ENCODE results near the gene FCN2.
"Not testable (repeated sequence)": the region's sequence is repeated elsewhere in the genome, so short reads cannot be mapped to it uniquely, and the experiment has no call there.

The FCN2 gene

DNA sequence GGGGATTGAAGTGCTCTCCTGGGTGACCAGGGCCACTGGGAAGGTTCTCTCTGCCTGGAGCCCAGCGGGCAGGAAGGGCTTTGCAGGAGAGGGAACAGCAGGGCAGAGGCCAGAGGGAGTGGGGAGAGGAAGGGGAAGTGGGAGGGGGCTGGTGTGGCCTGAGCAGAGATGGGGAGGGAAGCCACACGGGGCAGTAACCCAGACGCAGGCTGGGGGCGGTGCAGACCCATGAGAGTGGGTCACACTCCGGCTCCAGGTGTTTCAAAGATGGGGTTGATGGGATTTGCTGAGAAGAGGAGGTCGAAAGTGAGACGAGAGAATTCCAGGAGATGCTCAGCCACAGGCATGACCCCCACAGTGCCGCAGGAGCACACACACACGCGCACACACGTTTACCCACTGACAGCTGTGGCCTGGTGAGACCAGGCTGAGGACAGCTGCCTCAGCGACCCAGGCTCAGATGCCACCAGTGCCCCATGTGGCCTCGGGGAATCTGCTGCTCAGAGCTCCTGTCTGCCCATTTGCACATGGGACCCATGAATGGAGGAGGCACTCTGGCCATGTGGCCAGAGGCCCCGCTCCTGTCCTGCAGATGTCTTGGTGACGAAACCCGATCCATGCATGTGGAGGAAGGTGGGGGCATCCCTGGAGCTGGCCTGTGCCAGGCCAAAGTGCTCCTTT is 32.7 kb upstream of the FCN2 start:
- DNase-seq = no peak

- DNase-seq = no peak
These were observed 32.1 kb upstream of the FCN2 start for GRCh38 chr9:134848504-134848903.

GRCh38 chr9:134850611-134851010 is 30.0 kb upstream of the FCN2 start:
- DNase-seq = peak; percentile 15

GRCh38 chr9:134851020-134851419 is 29.6 kb upstream of the FCN2 start:
- peak; percentile 39 for DNase-seq

DNA sequence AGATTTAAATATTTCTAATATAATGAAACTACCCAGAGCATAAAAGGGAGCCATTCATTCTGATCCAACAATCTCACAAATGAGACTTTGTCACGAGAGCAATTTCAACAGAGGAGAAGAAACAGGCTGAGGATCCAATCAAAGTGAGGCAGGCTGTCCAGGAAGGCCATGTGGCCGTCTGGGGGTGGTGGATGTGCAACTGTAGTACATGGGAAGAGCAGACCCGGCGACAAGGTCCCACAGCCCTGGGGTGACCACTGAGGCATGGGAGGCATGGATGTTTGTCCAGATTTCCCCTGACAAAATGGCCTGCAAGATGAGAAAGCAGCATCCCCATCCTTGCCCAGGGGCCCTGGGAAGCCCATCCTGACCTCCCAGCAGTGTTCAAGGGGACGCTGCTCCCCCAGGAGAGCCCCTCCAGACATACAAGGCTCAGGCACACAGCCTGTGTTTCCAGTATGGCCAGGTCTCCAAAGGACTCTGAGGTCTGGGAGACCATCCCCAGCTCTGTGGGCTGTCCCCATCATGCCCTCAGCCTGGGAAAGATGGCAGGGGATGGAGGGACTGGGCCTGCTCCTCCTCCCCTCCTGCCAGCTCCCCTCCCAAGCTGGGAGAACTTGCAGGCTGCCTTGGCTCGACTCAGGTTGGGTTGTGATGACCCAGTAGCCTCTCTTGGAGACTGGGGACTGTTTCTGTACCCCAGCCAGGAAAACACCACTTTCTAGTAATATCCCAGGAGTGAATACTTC is 27.5 kb upstream of the FCN2 start:
- DNase-seq = peak; percentile 31

DNA sequence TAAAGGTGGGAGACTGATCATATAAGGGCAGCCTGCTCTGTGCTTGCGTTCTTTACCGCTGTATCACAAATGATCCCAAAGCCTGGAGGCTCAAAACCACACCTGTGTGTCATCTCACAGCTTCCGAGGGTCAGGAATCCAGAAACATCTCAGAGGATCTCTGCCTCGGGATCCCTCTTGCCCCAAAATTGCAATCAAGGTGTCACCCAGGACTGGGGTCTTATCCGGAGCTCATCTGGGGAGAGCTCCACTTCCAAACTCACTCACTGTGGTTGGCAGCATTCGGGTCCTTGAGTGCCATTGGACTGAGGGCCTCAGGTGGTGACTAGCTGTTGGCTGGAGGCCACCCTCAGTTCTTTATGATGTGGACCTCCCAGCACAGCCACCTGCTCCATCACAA is 26.7 kb upstream of the FCN2 start:
- DNase-seq = peak; percentile 21

- peak; percentile 12 for DNase-seq
These were observed 26.0 kb upstream of the FCN2 start for GRCh38 chr9:134854541-134854981.

DNA sequence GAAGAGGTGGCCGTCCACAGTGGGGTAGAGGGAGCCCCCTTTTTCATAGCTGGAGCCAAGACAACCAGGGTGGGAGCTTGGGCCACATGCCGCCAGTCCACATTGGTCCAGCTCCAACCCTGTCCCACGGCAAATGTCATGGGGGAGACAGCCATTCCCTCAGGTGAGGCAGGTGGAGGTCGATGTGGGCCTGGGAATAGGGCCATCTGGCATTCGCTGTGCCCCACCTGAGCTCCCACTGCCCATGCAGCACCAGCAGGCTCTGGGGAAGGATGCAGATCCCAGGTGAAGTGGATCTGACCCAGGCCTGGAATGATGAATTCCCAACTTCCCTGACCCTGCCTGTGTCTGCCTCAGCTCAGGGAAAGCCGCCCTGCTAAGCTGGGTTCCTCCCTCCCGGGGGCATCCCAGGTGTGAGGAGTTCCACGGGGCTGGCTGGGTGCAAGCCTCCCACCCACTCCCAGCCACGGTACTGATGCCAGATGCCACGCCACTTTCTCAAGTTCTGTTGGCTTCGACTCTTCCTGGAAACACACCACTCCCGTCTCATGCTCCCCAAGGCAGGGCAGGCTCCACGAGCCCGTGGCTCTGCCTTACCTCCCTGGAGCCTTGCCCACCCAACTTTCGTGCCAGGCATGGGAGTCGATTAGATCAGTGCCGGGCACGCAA is 25.2 kb upstream of the FCN2 start:
- DNase-seq = peak; percentile 34

DNA sequence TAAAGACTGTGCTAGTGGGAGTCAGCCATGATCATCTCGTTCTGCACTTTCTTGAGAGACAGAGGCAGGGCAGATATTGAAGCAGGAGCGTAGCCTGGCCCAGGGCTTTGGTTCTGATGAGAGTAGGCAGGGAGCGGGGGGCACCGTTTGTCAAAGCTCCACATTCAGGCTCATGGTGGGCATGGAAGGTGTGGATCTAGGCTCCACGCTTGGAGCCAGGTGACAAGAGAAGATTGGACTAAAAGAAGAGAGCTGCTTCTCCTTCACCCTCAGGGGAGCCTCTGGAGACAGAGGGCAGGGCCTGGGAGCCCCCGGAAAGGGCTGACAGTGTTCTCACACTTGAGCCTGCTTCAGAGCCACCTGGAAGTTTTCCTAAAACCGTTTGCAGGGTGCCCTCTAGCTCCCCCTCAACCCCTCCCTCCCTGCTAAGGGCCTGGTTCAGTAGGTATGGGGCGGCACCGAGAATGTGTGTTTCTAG is 24.7 kb upstream of the FCN2 start:
- DNase-seq = peak; percentile 30

- not testable (repeated sequence) for DNase-seq
These were observed 23.2 kb upstream of the FCN2 start for GRCh38 chr9:134857451-134857850.

DNA sequence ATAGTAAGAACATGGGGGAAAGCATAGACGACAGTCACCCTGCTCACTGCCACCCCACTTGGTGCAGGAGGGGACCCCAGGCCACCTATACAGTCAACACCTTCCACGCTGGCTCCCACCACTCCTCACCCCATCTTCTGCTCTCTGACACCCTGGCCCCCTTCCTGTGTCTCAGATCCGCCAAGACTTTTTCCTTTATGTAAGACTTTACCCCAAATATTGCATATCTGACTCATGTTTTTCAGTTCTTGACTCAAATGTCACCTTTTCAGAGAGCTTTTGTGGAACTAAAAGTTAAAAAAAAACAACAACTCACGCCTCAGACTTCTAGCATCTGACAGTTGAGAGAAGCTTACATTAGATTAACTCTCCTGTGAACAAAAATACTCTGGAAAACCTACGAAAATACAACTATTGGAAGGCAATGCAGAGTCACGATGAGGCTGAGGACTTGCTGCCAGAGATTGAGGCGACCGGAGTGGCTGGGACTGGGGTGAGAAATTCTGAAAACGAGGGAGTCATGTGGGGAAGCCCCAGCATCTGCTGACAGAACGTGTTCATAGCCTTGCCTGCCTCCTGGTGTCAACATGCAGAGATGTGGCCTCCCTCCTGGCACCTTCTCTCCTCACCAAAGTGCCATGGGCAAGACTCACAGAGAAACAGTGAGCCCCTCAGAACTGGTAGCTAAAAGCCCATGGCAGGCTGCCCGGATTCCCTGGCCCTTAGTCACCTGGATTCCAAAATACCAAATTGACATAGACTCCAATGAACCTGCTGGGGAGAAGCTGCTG is 22.4 kb upstream of the FCN2 start:
- no peak for DNase-seq

- no peak for DNase-seq
These were observed 20.1 kb upstream of the FCN2 start for GRCh38 chr9:134860510-134860909.

- DNase-seq = no peak
These were observed 18.8 kb upstream of the FCN2 start for GRCh38 chr9:134861595-134862334.

DNA sequence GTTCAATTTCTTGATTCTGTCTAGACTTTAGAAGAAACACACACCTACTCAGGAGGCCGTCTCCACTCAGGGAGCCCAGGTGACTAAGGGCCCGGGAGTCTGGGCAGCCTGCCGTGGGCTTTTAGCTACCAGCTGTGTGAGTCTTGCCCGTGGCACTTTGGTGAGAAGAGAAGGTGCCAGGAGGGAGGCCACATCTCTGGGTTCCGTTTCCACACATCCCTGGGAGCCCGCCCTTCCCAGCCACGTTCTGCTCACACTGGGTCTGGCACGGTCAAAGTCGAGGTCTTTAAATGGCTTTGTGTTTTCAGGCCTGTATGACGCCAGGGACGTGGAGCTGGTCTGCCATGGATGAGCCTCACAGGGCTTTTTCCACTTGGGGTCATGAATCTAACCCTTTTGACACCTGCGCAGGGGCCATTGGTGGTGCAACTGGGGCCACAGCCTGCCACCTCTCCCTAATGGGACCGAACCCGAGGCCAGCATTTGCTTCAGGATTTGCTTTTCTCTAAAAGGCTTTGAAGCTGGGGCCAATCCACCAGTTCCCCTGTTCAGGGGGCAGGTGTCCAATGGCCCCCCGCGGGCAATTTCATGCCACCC is 17.2 kb upstream of the FCN2 start:
- no peak for DNase-seq

- DNase-seq = no peak
These were observed 16.4 kb upstream of the FCN2 start for GRCh38 chr9:134863941-134864820.

- no peak for DNase-seq
These were observed 15.8 kb upstream of the FCN2 start for GRCh38 chr9:134864821-134865190.

GRCh38 chr9:134867917-134868750 is 12.5 kb upstream of the FCN2 start:
- DNase-seq = no peak

DNA sequence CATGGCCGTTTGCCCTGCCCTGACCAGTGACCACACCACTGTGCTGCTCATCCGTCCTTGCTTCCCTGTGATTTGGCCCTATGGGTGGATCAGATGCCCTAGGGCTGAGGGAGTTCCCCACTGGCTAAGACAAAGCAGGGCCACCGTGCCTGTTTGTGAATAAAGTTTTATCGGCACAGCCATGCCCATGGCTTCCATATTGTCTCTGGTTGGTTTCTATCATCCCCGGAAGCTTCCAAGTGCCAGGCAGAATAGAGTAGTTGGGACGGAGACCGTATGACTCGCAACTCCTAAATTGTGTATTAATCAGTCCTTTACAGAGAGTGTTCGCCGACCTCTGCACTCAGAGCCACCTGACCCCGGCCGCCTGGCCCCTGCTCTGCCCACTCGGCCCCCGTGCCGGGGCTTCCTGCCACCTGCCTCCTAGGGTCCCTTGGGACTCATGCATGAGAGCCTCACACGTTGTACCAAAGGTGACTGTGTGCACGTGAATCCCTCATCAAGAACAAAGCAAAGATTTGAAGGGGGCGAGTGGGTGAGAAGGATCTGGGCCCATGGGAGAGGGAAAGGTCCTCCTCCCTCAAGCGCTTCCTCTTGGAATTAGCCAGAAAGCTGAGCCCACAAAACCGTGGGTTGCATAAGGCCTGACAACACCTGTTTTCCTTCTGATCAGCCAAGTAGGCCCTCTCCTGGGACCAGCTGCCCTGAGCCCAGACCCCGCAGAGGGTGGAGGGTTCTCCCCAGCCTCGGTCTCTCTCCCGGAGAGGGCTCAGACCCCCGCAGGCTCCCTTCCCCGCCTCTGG is 11.7 kb upstream of the FCN2 start:
- no peak for DNase-seq
